Measurements from ENCODE around the gene PTGES2.

DNA sequence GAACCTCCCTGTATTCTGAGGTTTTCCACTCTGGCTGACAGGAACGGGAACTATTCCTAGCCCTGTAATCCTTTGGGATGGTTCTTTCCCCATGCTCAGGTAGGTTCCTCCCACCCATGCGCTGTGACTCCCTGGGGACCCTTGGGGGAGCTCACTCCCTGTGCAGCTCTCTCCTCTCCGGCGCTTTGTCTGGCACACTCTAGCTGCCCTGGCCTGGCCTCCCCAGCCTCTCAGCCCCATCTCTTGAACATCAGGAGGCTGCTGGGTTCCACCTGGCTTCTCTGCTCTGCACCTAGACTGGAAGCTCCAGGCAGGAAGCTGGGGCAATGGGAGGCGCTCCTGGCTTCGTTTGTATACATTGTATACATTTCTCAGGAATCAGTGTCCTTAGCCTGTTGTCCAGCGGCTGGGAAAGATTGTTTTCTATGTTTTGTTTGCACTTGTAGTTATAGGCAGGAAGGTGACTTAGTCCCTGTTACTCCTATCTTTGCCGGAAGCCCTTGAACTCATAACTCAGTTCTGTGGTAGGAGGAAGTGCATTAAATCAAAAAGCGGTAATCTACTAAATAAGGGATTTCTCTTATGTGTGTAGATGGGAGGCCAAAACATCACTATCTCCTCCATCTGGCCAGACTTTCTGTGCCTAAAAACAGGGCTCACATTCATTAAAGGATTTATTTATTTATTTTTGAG lies 39.1 kb downstream of the PTGES2 start:
- no peak for TF ChIP-seq CTCF (IDR thresholded peaks at IDR 0.05)
- no peak for TF ChIP-seq POLR2A (IDR thresholded peaks at IDR 0.05)
